Glutamatergic neuron (in vitro differentiated cells): Measurements from ENCODE around the gene ALOX12B. TPM values are rescaled to one million over a fixed set of nuclear protein-coding genes. Genes with fewer than 3 reads are reported as not detected.

Experiments used
- DNase-seq: peaks from one replicate; pipeline ENCODE4 v3.0.0; 2022
- H3K27ac Mint-ChIP-seq: one replicate; pipeline ENCODE4 v1.8.0; 2020; ENCODE audit warnings: mild to moderate bottlenecking, mixed read lengths, inconsistent platforms; ENCODE audit not compliant: unreplicated experiment
- H3K27me3 Mint-ChIP-seq: one replicate; pipeline ENCODE4 v1.8.0; 2020; ENCODE audit warnings: mild to moderate bottlenecking, moderate library complexity, mixed read lengths, inconsistent platforms; ENCODE audit not compliant: unreplicated experiment
- H3K36me3 Mint-ChIP-seq: one replicate; pipeline ENCODE4 v1.8.0; 2020; ENCODE audit warnings: mild to moderate bottlenecking, mixed read lengths, inconsistent platforms; ENCODE audit not compliant: unreplicated experiment
- H3K4me1 Mint-ChIP-seq: one replicate; pipeline ENCODE4 v1.8.0; 2020; ENCODE audit warnings: mild to moderate bottlenecking, low read depth, mixed read lengths, inconsistent platforms; ENCODE audit not compliant: unreplicated experiment
- H3K4me3 Mint-ChIP-seq: one replicate; pipeline ENCODE4 v1.8.0; 2020; ENCODE audit warnings: mild to moderate bottlenecking, mixed read lengths, inconsistent platforms; ENCODE audit not compliant: unreplicated experiment
- H3K9me3 Mint-ChIP-seq: one replicate; pipeline ENCODE4 v1.8.0; 2020; ENCODE audit warnings: mild to moderate bottlenecking, moderate library complexity, mixed read lengths, inconsistent platforms; ENCODE audit not compliant: unreplicated experiment
- CTCF ChIP-seq: fragments of 200-600 bp; sonication (generic); IDR thresholded peaks from one replicate; pipeline ENCODE4 v1.5.0; 2021; ENCODE audit not compliant: partially characterized antibody, unreplicated experiment
- total RNA-seq: library from RNA; stranded (reverse); fragmentation: NEBNext Ultra II Directional; extraction: Animal tissue kit (Norgen Biotek cat#: 25700); gene quantifications from one replicate; pipeline ENCODE4 v1.2.1, GENCODE V29; 2021; ENCODE audit not compliant: unreplicated experiment

The ALOX12B gene
- total RNA-seq, 1 donor from 2014 or later: not detected

- Mint-ChIP-seq H3K4me1 (no peaks in the 10 kb centered on the region), H3K4me3 (no peak overlapping the region), H3K27ac (no peak overlapping the region), H3K36me3 (no peaks in the 10 kb centered on the region), H3K27me3 (peaks cover 14% of the 10 kb centered on the region), H3K9me3 (no peaks in the 10 kb centered on the region)
- TF ChIP-seq CTCF: no peak
- no peak for DNase-seq
Measured at GRCh38 chr17:8087952-8088230, 375 bp upstream of the ALOX12B start.

- Mint-ChIP-seq H3K4me3 (no peak overlapping the region), H3K27ac (no peak overlapping the region), H3K36me3 (no peaks in the 10 kb centered on the region), H3K9me3 (no peaks in the 10 kb centered on the region), H3K27me3 (peaks cover 16% of the 10 kb centered on the region), H3K4me1 (no peaks in the 10 kb centered on the region)
- TF ChIP-seq CTCF: no peak
- no peak for DNase-seq
Measured at GRCh38 chr17:8084250-8084649, 3.3 kb downstream of the ALOX12B start.

GRCh38 chr17:8082292-8082691 lies 5.2 kb downstream of the ALOX12B start:
- Mint-ChIP-seq H3K9me3 (no peaks in the 10 kb centered on the region), H3K4me3 (no peak overlapping the region), H3K4me1 (no peaks in the 10 kb centered on the region), H3K27me3 (peaks cover 21% of the 10 kb centered on the region), H3K36me3 (no peaks in the 10 kb centered on the region), H3K27ac (no peak overlapping the region)
- DNase-seq: no peak
- no peak for TF ChIP-seq CTCF

- Mint-ChIP-seq H3K36me3 (no peaks in the 10 kb centered on the region), H3K9me3 (no peaks in the 10 kb centered on the region), H3K27me3 (peaks cover 22% of the 10 kb centered on the region), H3K27ac (no peak overlapping the region), H3K4me3 (no peak overlapping the region), H3K4me1 (no peaks in the 10 kb centered on the region)
- no peak for DNase-seq
- no peak for TF ChIP-seq CTCF
Measured at GRCh38 chr17:8081876-8082275, 5.6 kb downstream of the ALOX12B start.

- Mint-ChIP-seq H3K4me1 (no peaks in the 10 kb centered on the region), H3K27me3 (peaks cover 23% of the 10 kb centered on the region), H3K4me3 (peak overlapping the region; percentile 46), H3K36me3 (no peaks in the 10 kb centered on the region), H3K27ac (no peak overlapping the region), H3K9me3 (no peaks in the 10 kb centered on the region)
- DNase-seq: no peak
- TF ChIP-seq CTCF: no peak
Measured at GRCh38 chr17:8080799-8081219, 6.7 kb downstream of the ALOX12B start.
